GM12874 (cell line): Measurements from ENCODE around the gene CT47C1.

Experiments
- TF ChIP-seq, protein P1 (sequence below): IDR thresholded peaks from 2 replicates; pipeline ENCODE4 v1.5.1; 2011; ENCODE audit warnings: low read depth, mild to moderate bottlenecking, control low read depth, low read length, moderate library complexity; ENCODE audit not compliant: insufficient read depth

The CT47C1 gene

DNA sequence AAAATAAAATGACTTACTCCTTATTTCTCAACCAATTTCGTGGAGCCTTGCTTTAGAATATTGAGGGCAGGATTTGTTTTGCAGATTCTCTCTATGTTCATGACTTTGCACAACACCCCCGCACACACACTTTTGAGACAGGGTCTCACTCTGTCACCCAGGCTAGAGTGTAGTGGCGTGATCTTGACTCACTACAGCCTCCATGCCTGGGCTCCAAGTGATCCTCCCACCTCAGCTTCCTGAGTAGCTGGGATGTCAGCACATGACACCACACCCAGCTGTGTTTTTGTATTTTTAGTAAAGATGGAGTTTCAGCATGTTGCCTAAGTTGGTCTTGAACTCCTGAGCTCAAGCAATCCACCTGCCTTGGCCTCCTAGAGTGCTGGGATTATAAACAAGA lies 12.0 kb downstream of the CT47C1 start:
- TF ChIP-seq, protein P1, sequence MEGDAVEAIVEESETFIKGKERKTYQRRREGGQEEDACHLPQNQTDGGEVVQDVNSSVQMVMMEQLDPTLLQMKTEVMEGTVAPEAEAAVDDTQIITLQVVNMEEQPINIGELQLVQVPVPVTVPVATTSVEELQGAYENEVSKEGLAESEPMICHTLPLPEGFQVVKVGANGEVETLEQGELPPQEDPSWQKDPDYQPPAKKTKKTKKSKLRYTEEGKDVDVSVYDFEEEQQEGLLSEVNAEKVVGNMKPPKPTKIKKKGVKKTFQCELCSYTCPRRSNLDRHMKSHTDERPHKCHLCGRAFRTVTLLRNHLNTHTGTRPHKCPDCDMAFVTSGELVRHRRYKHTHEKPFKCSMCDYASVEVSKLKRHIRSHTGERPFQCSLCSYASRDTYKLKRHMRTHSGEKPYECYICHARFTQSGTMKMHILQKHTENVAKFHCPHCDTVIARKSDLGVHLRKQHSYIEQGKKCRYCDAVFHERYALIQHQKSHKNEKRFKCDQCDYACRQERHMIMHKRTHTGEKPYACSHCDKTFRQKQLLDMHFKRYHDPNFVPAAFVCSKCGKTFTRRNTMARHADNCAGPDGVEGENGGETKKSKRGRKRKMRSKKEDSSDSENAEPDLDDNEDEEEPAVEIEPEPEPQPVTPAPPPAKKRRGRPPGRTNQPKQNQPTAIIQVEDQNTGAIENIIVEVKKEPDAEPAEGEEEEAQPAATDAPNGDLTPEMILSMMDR, result no peak

DNA sequence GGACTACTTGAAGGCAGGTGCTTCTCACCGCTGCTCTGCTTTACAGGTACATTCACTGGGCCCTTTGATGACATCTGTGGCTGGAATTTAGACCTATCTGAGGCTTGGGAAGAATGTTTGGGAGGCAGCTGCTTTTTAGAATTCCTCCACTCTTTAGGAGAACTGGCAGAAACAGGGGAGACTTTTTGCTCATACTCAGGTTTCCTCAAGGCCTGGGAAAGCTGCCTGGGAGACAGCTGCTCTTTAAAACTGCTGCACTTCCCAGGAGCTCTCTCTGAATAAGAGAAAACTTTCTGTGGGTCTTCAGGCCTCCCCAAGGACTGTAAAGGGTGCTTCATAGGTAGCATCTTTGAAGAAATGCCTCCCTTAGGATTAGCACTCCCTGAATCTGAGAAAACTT lies 14.3 kb downstream of the CT47C1 start:
- TF ChIP-seq, protein P1, result no peak

DNA sequence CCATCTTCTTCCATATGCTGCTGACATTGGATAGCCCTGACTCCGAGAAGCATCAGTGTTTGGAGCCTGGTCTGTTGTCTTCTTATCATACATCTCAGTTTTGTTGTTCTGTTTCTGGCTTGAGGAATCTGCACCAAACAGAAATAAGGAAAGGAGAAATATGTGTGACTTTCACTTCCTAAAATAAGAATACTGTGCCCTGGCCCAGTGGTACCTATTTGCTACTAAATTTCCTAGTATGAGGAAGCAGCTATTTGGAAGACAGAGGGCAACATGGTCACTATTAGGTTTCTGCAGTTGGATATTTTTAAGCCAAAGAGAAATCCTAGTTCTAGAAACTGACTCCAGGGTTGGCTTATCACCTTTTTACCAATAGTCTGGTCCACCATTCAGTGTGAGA lies 16.8 kb downstream of the CT47C1 start:
- TF ChIP-seq, protein P1, result no peak

DNA sequence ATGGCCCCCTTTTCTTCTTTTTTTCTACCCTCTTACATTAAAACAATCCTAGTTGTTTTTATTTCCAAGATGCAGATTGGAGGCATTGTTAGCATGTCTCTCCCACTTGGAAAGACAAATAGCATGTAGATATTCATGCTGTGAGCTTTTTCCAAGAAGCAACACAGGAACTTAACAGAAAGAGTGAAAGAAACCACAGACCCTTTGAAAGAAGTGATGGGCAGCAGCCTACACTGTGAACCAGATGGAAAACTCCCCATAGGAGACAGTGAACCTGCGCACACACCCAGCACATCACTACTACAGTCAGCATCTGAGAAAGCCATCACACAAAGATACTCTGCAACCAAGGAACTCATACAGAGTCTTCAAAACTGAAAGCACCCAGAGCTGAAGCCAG lies 17.8 kb downstream of the CT47C1 start:
- TF ChIP-seq, protein P1, result no peak

DNA sequence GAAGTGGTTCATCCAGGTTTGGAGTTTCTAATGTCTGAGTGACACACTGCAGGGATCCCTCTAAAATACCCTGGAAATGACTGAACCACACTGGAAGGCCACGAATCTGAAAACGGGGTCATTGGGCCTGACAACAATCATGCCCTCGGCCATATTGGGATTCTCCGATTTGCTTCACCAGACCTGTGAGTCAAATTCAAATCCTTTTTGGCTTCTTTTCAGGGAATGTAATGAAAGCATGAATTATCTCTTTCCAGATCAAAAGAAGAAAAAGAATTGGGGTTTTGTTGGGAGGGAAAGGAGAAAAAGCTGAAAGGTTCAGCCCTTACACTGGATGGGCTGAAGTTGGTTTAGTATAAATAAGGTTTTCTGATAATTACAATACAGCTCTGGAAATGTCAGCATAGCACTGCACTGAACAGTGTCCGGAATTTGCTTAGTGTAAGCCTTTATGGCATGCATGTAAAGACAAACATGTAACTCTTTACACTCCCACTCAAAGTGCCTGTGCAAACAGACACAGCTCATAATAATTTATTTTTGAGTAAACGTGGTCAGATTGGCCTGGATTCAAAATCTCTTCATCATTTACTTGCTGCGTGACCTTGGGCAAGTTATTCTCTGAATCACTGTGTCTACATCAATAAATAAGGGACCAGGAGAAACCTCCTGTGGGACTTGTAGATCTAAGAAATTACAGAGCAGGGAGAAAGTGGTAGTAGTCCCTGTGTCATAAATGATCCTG lies 21.4 kb downstream of the CT47C1 start:
- TF ChIP-seq, protein P1, result no peak

DNA sequence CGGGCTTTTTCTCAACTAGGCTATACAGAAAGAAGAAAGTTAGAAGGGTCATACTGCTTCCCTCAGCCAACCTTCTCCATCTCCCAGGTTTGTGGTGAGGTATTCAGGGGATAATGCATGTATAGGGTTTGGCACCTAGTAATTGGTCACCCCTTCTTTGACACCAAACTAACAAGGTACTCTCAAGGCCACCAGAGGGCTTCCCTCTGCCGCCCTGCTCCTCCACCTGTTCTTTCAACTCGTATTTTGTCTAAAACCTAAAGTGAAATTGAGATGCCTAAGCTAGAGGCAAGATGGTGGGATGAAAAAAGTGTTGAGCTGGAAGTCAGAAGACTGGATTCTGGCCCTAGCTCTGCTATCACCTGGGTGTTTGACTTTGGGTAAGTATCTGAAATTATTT lies 22.0 kb downstream of the CT47C1 start:
- TF ChIP-seq, protein P1, result no peak

DNA sequence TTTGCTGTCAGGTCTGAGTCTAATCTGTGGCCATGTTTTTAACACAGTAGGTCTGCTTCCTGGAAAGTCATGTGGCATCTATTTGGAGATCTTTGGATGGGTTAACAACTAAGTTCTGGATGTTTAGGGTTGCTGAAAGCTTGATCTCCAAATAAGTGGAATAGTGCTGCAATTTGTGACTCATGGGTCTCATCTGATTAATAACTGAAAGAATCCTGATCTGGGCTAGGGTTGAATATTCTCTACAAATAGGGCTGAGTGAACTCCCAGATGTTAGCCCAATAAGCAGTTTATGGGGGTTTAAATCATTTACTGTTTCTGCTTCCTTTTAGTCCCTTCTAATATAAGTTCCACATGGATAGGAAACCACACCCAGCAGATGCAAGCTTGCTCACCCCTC lies 23.1 kb downstream of the CT47C1 start:
- TF ChIP-seq, protein P1, result no peak

DNA sequence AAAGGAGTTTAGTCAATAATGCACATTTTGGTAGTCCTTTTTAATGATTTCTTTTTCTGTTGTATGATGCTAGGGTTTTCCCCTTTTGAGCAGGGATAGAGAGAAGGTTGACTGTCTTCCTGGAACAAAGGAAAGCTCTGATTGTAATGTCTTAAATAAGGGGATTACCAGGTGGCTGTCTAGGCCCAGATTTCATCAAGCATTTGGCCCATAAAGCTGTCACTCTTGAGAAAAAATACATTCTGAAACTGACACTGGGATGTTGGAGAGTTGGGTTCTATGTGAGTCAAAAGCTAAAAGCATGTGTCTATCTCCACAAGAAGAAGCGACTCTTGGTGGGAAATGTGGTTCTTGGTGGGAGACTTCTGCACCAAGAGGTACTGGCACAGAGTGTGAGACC lies 28.4 kb downstream of the CT47C1 start:
- TF ChIP-seq, protein P1, result no peak
